Astrocyte (in vitro differentiated cells and primary cell): ENCODE data around the gene BAZ1B.

Source experiments
- EZH2 ChIP-seq: IDR thresholded peaks from 2 replicates; pipeline ENCODE4 v1.6.1; 2012; ENCODE audit warnings: mild to moderate bottlenecking, low read length, inconsistent platforms; ENCODE audit not compliant: insufficient read depth
- TF ChIP-seq, protein P1 (sequence below): IDR thresholded peaks from 2 replicates; pipeline ENCODE4 v1.5.1; 2011; ENCODE audit warnings: low read depth, mild to moderate bottlenecking, inconsistent platforms, low read length, moderate library complexity; ENCODE audit not compliant: insufficient read depth

DNA sequence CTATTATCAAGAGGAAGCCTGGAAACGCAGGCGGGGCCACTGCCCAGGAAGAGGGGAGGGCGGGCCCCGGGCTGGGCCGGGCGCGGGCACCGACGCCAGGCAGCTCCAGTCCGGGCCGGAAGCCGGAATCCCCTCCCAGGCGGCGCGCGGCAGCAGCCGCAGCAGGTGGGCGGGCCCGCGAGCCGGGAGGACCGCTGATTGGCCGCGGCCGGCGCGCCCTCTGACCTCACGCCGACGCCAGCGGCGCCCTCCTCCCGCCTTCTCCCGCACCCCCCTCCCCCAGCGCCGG is 35.0 kb upstream of the BAZ1B start:
- TF ChIP-seq, protein P1, sequence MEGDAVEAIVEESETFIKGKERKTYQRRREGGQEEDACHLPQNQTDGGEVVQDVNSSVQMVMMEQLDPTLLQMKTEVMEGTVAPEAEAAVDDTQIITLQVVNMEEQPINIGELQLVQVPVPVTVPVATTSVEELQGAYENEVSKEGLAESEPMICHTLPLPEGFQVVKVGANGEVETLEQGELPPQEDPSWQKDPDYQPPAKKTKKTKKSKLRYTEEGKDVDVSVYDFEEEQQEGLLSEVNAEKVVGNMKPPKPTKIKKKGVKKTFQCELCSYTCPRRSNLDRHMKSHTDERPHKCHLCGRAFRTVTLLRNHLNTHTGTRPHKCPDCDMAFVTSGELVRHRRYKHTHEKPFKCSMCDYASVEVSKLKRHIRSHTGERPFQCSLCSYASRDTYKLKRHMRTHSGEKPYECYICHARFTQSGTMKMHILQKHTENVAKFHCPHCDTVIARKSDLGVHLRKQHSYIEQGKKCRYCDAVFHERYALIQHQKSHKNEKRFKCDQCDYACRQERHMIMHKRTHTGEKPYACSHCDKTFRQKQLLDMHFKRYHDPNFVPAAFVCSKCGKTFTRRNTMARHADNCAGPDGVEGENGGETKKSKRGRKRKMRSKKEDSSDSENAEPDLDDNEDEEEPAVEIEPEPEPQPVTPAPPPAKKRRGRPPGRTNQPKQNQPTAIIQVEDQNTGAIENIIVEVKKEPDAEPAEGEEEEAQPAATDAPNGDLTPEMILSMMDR, result no peak
- no peak for TF ChIP-seq EZH2
